GM19468 (cell line): ENCODE measurements around the gene PCK2.

Experiments
- ATAC-seq: cut with Tn5 transposase; IDR thresholded peaks from one replicate; pipeline ENCODE4 v1.9.1; 2021; ENCODE audit warnings: mild to moderate bottlenecking, moderate library complexity, moderate number of reproducible peaks; ENCODE audit not compliant: unreplicated experiment; ENCODE audit errors: extremely low read depth

The PCK2 gene

GRCh38 chr14:24074625-24075484 is 19.3 kb upstream of the PCK2 start:
- no peak for ATAC-seq

DNA sequence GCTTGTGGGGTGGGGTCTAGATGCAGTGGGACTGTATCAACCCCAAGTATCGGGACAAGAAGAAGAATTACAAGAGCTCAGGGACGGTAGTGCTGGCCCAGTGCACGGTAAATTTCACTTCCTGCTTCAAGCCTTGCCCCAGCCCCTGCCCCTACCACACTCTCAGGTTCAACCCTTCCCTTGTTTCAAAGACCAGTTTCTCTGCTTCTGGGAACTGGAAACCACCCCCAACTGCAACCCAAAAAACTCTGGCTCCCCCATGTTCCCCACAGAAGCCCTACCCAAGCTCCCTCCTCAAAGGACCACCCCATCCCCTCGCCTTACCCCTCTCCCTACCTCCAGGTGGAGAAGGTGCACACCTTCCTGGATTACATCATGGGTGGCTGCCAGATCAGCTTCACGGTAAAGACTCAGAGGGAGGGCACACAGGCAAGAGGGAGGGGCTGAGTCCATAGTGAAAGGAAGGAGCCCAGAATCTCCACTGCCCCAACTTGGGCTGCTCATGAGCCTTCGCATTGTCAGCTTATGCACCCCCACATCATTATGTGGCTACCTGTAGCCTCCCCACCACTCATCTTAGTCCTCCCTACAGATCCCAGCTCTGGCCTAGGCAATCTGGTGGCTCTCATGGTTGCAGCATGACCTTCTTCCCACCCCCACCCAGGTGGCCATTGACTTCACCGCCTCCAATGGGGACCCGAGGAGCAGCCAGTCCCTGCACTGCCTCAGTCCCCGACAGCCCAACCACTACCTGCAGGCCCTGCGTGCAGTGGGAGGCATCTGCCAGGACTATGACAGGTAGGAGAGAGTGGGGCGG is 18.4 kb upstream of the PCK2 start:
- ATAC-seq: no peak

- ATAC-seq: no peak
These were observed 17.9 kb upstream of the PCK2 start for GRCh38 chr14:24076302-24076601.

GRCh38 chr14:24077086-24077485 is 17.0 kb upstream of the PCK2 start:
- ATAC-seq: no peak

GRCh38 chr14:24078146-24078545 is 16.0 kb upstream of the PCK2 start:
- no peak for ATAC-seq

GRCh38 chr14:24079491-24080141 is 14.5 kb upstream of the PCK2 start:
- ATAC-seq: no peak

GRCh38 chr14:24080142-24080530 is 14.0 kb upstream of the PCK2 start:
- no peak for ATAC-seq

DNA sequence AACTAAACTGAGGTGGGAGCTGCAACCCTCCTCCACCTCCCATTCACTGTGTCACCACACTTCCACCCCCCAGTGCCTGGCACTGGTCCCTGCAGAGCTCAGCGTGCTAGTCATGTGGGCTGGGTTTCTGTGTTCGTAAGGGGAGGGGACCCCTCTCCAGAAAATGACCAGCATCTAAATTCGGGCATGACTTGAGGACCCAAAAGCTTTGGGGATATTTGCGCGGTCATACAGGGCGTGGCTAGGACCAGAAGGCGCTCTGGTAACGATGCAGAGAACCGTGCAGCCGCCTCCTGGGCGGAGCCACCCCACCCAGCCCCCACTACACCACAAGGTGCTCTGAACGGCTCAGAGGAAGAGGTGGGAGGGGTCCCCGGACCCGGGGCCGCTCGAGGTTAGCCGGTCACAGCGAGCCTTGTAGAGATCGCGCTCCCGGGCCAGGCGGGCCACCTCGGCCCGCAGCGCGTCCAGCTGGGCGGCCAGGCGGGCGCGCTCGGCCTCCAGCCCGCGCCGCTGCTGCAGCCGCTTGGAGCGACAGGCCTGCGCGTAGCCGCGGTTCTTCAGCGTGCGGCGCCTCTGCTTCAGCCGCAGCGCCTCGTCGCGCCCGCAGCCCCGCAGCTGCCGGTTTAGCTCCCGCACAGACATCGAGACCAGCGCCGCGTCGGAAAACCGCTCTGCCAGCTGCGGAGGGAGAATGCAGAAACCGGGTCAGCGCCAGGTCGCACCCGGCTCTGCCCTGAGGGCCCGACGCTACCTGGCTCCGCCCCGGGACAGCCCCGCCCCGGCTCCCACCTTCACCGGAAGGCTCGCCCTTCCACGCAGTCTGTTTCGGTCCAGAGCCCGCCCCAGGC is 13.0 kb upstream of the PCK2 start:
- ATAC-seq: peak; percentile 74

GRCh38 chr14:24081739-24082211 is 12.3 kb upstream of the PCK2 start:
- no peak for ATAC-seq

- no peak for ATAC-seq
These were observed 11.6 kb upstream of the PCK2 start for GRCh38 chr14:24082411-24083080.

- ATAC-seq: no peak
These were observed 10.6 kb upstream of the PCK2 start for GRCh38 chr14:24083462-24083861.

DNA sequence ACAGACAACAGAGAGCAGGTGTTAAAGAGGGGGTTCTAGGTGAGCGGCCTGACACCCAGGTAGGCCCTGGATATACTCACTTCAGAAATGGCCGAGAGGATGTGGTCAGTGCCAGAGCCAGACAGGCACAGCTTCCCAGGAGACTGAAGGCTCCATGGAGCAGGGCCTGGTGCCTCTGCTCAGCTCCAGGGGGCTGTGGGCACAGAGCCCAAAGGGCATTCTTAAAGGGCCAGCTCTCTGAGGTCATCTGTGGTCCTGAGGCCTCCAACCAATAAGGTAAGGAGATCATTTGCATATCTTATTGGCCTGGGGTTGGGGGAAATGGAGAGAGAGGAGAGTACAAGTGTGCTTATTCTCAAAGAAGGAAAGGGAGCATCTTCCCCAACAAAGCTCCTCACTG is 9.7 kb upstream of the PCK2 start:
- ATAC-seq: no peak

DNA sequence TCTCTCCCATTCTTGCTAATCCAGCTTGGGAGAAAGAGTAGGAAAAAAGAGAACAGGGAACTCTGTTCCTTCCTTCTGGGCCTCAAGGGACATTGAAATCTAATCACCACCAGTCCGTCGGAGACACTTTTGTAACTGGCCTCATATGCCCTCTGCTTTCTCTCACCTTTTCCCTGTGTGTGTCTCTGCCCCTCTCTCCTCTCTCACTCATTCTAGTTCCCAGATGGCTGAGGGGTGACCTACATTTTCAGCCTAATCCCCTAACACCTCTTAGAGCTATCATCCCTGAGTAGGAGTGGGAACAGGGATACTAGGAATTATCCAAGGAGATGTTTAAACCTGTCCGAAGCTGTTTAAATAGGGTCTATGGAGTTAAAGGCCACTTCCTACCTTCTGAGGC is 8.9 kb upstream of the PCK2 start:
- no peak for ATAC-seq

DNA sequence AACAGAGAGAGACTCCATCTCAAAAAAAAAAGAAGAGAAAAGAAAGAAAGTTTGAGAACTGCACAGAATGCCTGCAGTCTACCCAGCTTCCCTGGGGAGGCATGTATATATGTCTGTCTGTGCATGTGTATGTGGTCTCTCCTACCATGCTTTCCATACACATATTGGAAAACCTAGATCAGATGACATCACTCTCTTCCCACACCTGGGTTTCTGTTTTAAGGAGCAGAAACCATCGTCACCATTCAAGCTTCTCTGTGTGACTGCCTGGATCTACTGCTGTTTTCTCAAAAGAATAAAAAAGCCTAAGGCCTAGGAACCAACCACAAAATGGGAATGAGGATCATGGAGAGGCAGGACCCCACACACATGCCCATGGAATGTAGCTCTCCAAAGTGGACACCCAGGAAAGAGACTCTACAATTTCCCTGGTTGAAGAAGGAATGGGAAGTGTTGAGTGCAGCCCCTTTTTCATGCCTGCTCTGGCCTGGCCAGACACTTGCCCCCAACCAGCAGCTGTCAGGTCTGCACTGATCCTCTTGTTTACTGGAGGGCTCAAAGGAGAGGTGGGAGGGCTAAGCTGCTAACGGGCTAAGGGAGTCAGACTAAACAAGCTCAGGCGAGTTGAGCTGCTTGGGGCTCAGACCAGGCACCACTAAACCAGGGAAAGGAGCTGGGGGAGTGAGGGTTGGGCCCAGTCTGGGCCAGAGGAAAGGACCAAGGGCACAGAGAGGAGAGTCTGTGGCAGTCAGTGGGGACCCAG is 7.7 kb upstream of the PCK2 start:
- no peak for ATAC-seq

GRCh38 chr14:24087004-24087403 is 7.1 kb upstream of the PCK2 start:
- no peak for ATAC-seq

GRCh38 chr14:24088095-24088494 is 6.0 kb upstream of the PCK2 start:
- no peak for ATAC-seq

- ATAC-seq: no peak
These were observed 4.2 kb upstream of the PCK2 start for GRCh38 chr14:24089890-24090289.

- ATAC-seq: no peak
These were observed 2.0 kb upstream of the PCK2 start for GRCh38 chr14:24092110-24092504.
